Measurements from ENCODE around the gene ST3GAL5.

Gene ST3GAL5

DNA sequence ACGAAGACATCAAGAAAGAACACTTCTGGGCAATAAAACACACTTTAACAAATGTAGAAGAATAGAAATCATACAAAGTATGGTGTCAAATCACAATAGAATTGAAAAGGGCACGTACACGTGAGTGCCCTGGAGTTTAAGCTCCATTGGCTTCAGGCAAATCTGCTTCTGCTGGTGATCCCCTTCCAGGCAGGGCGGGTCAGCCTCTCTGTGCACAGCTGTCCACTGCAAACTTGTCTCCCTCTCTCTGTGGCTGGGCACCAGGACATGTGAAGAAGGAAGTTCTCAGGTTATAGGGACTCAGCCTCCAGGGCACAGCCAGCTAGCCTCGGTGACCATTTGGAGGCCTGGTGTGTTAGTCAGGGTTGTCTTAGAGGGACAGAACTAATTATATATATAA lies 66.0 kb downstream of the ST3GAL5 start:
- DNase-seq = no peak
- in situ Hi-C loops (cut with HindIII; ENCODE audit: low pct_ligation_motif_present, low pct_unique_long_range_greater_than_20kb, low sequenced_read_pairs) = loop anchor here (25.0 kb wide), 1 partner anchor 110 kb away; no protein-coding TSS in a partner anchor

- in situ Hi-C loops (cut with HindIII; ENCODE audit: low pct_ligation_motif_present, low pct_unique_long_range_greater_than_20kb, low sequenced_read_pairs) = loop anchor here (25.0 kb wide), 1 partner anchor 108 kb away; no protein-coding TSS in a partner anchor
- no peak for DNase-seq
Observed at GRCh38 chr2:85819811-85820510, 68.8 kb downstream of the ST3GAL5 start.

GRCh38 chr2:85814802-85815550 lies 73.8 kb downstream of the ST3GAL5 start:
- in situ Hi-C loops (cut with HindIII; ENCODE audit: low pct_ligation_motif_present, low pct_unique_long_range_greater_than_20kb, low sequenced_read_pairs) = loop anchor here (25.0 kb wide), 1 partner anchor 103 kb away; no protein-coding TSS in a partner anchor

DNA sequence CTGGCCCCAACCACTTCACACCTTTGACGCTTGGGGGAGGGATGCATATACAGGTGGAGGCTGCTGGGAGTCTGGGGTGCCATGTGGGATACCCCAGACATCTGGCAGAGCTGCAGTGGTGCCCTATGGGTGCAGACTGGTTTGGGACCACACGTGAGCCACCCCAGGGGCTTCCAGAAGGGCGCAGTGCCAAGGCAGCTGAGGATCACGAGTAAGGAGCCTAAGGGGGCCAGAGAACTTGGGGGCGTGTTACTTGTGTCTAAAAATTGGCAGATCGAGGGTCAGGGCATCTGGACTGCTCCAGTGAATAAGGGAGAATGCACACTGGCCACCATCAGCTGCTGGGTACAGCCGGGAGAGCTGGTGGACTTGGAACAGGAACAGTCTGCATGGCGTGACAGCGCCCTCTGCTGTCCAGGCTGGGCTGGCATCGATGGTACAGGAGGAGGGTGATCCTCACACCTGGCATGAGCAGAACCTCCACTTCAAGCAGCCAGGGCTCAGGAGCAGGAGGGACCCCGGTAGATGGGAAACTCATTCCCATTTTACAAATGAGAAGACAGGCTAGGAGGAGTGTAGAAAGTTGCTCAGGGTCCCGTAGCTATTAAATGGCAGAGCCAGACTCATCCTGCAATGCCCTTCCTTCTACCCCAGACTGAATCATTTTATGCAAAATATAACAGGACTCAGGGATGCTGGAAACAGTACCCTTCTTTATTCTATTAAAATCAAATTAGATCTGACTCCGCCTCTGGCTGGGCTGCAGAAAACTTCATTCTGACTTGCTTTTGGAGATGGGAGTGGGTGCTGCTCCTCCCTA lies 74.6 kb downstream of the ST3GAL5 start:
- in situ Hi-C loops (cut with HindIII; ENCODE audit: low pct_ligation_motif_present, low pct_unique_long_range_greater_than_20kb, low sequenced_read_pairs) = loop anchor here (25.0 kb wide), 1 partner anchor 102 kb away; no protein-coding TSS in a partner anchor
- peak; percentile 87 for DNase-seq

More at GRCh38 chr2:85814802-85815550, 73.8 kb downstream of the ST3GAL5 start:
- DNase-seq = no peak

DNA sequence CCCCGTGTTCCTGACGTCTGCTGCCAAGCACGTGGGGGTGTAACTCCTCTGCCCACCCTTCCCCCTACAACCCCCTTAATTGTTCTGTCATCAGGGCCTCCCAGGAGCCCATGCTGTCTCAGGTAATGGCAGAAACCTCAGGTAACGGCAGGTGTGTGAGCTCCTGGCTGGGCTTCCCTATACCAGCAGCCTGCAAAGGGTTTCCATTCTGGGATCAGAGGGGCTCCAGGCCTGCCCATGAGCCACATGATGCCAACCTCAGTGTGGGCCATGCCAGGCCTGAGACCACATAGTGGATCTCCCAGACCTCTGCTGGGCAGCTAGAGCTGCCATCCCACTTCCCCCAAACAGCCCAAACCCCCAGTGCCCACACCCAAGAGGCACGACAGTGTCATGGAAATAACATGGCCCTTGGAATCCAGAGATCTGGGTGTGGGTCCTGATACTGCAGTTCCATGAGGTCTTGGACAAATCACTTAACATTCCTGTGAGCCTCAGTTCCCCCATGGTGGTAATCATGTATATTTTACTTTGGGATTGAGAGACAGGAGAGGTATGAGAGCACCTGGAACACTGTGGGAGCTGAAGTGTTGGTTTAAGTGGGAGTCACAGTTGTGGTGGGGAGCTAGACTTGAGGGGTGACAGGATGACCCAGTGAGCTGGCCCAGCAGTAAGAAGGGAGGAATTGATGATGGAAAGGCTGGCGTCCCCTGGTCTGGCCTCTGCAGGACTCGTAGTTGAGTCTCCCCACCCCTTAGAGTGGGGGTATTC lies 75.4 kb downstream of the ST3GAL5 start:
- in situ Hi-C loops (cut with HindIII; ENCODE audit: low pct_ligation_motif_present, low pct_unique_long_range_greater_than_20kb, low sequenced_read_pairs) = loop anchor here (25.0 kb wide), 1 partner anchor 101 kb away; no protein-coding TSS in a partner anchor
- DNase-seq = no peak

- DNase-seq = no peak
- in situ Hi-C loops (cut with HindIII; ENCODE audit: low pct_ligation_motif_present, low pct_unique_long_range_greater_than_20kb, low sequenced_read_pairs) = loop anchor here (25.0 kb wide), 1 partner anchor 100 kb away; no protein-coding TSS in a partner anchor
Observed at GRCh38 chr2:85812094-85812735, 76.6 kb downstream of the ST3GAL5 start.

DNA sequence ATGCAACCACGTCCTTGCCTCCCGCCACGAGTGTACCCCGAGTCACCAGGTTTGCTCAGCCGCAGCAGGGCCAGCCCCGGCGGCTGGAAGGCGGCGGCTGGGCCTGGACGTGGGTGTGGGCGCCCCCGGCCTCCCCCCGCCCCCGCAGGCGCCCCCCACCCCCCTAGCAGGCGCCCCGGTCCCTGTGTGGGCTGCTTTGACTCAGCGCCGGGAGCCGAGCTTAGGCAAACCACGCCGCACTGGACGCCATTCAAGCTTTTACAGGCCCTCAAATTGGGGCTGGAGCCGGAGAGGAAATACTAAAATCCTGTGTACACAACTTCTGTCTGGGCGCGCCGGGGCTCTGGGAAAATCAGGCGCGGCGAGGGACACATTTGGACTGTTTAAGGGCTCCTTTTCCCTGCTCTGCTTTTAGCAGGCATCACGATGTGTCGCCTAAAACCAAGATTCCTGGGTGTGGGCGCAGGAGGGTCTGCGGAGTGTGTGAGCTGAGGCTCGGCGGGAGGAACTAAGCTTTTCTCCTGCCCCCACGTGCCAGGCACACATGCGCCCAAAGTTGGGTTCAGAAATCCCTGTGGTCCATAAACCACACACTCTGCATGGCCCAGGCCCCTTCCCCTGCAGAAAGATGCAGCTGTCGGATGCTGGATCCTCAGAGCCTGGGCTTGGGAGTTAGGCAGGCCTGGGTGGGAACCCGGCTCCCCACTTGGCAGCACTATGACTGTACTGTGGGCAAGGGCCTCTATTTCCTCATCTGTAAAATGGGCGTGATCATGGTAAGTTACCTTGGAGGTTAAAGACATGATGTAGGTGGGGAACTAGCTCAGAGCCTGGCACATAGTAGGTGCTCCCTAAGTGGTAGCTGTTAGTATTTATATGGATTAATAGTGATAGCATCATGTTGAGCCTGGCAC lies 77.4 kb downstream of the ST3GAL5 start:
- in situ Hi-C loops (cut with HindIII; ENCODE audit: low pct_ligation_motif_present, low pct_unique_long_range_greater_than_20kb, low sequenced_read_pairs) = loop anchor here (25.0 kb wide), 1 partner anchor 99 kb away; no protein-coding TSS in a partner anchor
- DNase-seq = no peak

DNA sequence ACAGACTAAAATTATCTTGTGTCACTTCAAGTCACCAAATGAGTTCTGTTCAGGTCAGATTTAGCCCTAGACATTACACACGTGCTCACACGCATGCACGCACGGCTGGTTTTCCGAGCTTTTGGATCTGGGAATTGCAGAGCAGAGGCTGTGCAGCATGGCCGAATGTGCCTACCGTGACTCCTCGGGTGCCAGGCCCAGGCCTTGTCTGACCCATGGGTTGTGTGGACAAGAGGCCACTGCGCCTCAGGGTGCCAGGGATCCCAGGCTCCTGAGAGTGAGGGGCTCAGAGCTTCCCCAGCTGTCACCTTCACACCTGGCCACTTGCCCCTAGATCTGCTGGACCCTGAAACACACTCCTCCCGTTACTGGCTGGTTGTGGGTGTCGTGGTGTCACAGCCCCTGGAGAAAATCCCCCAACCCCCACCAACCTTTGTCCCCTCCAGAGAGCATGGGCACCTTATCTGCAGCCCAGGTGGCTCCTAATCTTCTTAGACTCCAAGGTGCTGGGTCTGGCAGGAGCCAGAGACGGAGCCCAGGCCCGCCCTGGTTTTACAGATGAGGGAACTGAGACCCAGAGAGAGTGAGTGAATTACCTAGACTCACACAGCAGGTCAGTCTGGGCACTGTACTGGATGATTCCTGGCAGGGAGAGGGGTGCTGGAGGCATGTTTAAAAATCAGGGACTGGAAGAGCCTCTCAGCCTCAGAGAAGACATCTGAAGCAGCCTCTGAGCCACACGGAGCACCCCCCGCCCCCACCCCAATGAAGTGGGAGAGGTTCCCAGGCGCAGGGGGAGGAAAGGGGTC lies 78.2 kb downstream of the ST3GAL5 start:
- in situ Hi-C loops (cut with HindIII; ENCODE audit: low pct_ligation_motif_present, low pct_unique_long_range_greater_than_20kb, low sequenced_read_pairs) = loop anchor here (25.0 kb wide), 1 partner anchor 98 kb away; no protein-coding TSS in a partner anchor
- no peak for DNase-seq

DNA sequence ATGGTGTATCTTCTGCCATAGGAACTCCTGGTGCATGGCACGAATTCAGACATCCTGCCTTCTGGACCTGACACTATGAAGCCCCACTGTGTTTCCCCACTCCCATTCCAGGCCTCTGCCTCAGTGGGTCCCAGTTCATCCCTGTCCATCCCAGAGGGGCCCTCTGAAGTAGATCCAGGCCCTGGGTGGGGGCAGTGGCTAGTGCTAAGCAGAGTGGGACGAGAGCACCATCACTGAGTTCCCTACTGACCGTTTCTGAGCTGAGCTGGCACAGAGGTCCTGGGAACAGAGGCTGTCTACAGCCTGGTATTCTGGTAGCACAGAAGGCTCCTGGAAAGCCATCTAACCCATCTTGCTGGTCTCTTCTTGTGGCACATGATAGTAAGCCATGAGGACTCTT lies 81.0 kb downstream of the ST3GAL5 start:
- in situ Hi-C loops (cut with HindIII; ENCODE audit: low pct_ligation_motif_present, low pct_unique_long_range_greater_than_20kb, low sequenced_read_pairs) = loop anchor here (25.0 kb wide), 1 partner anchor 95 kb away; no protein-coding TSS in a partner anchor
- DNase-seq = no peak

- peak; percentile 17 for DNase-seq
- in situ Hi-C loops (cut with HindIII; ENCODE audit: low pct_ligation_motif_present, low pct_unique_long_range_greater_than_20kb, low sequenced_read_pairs) = loop anchor here (25.0 kb wide), 1 partner anchor 94 kb away; no protein-coding TSS in a partner anchor
Observed at GRCh38 chr2:85806358-85807118, 82.3 kb downstream of the ST3GAL5 start.

DNA sequence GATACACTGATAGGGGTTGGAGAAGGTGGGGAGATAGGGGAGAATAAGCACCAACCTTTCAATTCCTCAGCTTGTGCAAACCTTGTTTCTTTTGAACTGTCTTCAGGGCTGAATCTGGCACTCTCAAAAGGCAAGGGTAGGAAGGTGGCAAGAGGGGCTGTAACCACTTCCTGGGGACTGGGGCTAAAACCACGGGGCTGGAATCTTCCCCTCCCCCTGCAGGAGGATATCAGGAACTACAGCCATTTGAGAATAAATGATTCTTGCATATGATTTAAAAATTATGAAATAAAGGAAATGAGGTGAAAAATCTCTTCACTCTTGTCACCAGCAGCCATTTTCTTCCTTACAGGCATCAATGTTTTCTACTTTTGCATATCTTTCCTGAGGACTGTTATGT lies 84.2 kb downstream of the ST3GAL5 start:
- in situ Hi-C loops (cut with HindIII; ENCODE audit: low pct_ligation_motif_present, low pct_unique_long_range_greater_than_20kb, low sequenced_read_pairs) = loop anchor here (25.0 kb wide), 1 partner anchor 92 kb away; no protein-coding TSS in a partner anchor
- peak; percentile 37 for DNase-seq

DNA sequence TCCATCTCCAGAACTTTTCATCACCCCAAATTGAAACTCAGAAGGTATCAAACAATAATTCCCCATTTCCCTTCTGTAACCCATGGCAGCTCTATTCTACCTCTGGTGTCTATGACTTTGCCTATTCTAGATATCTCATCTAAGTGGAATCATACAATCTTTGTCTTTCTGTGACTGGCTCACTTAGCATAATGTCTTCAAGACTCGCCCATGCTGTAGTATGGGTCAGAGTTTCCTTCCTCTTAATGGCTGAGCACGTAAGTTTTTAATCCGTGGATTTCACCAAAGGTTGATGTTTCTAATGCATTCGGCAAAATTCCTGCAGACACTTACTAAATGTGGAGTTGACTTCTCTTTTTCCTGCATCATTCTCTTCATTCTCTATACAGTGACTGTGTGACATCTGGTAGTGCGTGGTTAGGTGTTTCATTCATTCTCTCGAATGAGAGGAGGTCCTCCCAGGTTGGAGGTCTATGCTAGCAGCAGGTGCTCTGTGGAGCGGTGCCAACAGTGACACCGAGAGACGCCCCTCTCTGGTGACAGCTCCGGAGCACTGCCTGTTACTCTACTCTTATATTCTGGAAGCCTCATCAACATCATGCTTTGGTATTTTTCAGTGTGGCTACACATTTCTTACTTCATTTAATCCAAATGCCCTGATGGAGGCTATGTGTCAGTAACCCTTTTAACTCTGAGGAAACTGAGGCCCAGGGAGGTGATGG lies 84.9 kb downstream of the ST3GAL5 start:
- in situ Hi-C loops (cut with HindIII; ENCODE audit: low pct_ligation_motif_present, low pct_unique_long_range_greater_than_20kb, low sequenced_read_pairs) = loop anchor here (25.0 kb wide), 1 partner anchor 92 kb away; no protein-coding TSS in a partner anchor
- DNase-seq = no peak

DNA sequence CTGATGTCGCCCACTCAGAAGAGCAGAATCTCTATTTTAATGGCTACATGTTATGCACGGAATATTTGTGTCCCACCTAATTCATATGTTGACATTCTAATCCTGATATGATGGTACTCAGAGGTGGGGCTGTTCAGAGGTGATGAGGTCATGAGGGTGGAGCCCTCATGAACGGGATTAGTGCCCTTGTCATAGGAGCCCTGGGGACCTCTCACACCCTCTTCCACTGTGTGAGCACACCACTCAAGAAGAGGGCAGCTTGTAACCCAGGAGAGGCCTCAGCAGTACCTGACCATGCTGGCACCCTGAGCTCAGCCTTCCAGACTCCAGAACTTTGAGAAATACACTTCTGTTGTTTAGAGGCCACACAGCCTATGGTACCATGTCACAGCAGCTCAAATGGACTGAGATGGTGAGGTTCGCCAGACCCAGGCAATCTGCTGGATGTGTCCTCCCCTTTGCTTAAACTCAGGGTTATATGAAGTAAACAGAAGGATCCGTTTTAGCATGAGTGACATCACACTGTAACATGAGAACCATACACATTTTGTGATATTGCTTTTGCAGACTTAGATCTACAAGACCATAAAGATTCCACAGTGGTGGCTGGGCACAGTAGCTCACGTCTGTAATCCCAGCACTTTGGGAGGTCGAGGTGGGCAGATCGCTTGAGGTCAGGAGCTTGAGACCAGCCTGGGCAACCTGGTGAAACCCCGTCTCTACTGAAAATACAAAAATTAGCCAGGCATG lies 86.3 kb downstream of the ST3GAL5 start:
- DNase-seq = no peak
- in situ Hi-C loops (cut with HindIII; ENCODE audit: low pct_ligation_motif_present, low pct_unique_long_range_greater_than_20kb, low sequenced_read_pairs) = loop anchor here (25.0 kb wide), 1 partner anchor 90 kb away; no protein-coding TSS in a partner anchor

Measured in ACHN (cell line).